ENCODE data around the gene AKAP10. TPM values are rescaled to one million over a fixed set of nuclear protein-coding genes. Genes with fewer than 3 reads are reported as not detected.
"Not testable (repeated sequence)": the region's sequence is repeated elsewhere in the genome, so short reads cannot be mapped to it uniquely, and the experiment has no call there.

Gene AKAP10
- total RNA-seq, 1 experiment from 2014 or later, result 20.2 TPM

DNA sequence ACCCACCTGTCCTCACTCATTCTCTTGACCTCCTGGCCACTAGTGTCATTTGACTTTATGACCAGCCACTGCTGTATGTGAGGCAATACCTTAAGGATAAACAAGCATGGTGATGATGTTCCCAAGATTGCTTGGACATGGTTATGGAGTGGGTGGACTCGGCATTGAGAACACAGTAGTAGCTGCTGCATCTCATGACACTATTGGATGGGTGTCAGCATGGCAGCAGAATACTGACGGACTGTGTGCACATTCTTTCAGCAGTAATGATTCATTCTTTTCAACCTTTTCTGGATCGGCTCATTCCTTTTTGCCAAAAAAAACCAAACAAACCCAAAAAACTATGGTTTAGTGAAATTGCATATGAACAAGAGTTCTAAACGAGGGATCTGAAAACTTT is 45.1 kb upstream of the AKAP10 start:
- Histone ChIP-seq H3K23ac (ENCODE audit: insufficient read length, low read depth, low read length) (no peak overlapping the region), H2BK20ac (ENCODE audit: low read depth, low read length, poor library complexity, severe bottlenecking) (no peak overlapping the region), H3K27ac (ENCODE audit: insufficient read length, low read depth, low read length) (no peak overlapping the region), H2AFZ (ENCODE audit: low read length) (no peak overlapping the region), H4K20me1 (ENCODE audit: control insufficient read depth, insufficient read depth, insufficient read length) (no peaks in the 10 kb centered on the region), H3K9ac (ENCODE audit: extremely low read depth, insufficient read length, low read length) (no peak overlapping the region), H4K5ac (ENCODE audit: insufficient read length, low read depth, low read length) (no peak overlapping the region), H3K4me2 (ENCODE audit: insufficient read depth, insufficient read length, low read length) (no peak overlapping the region), H3K27me3 (ENCODE audit: insufficient read depth, low read length) (no peaks in the 10 kb centered on the region), H3K4me1 (ENCODE audit: insufficient read depth, low read length) (no peaks in the 10 kb centered on the region), H2BK120ac (ENCODE audit: low read depth, low read length, poor library complexity, severe bottlenecking) (no peak overlapping the region), H3K79me2 (ENCODE audit: insufficient read depth, low read length) (no peaks in the 10 kb centered on the region), H3T11ph (ENCODE audit: low read length) (no peak overlapping the region), H2BK12ac (ENCODE audit: insufficient read length, low read depth, low read length) (no peak overlapping the region), H2AK5ac (ENCODE audit: insufficient read length, low read length) (no peak overlapping the region), H3K9me3 (ENCODE audit: control insufficient read depth, low read depth, low read length) (no peaks in the 10 kb centered on the region), H3K14ac (ENCODE audit: insufficient read depth, low read length) (no peak overlapping the region), H3K18ac (ENCODE audit: insufficient read length, low read depth, low read length) (no peak overlapping the region), H3K4ac (ENCODE audit: low read depth, low read length) (no peak overlapping the region), H3K56ac (ENCODE audit: insufficient read length, low read depth, low read length) (no peak overlapping the region), H4K91ac (ENCODE audit: insufficient read length, low read depth, low read length) (no peak overlapping the region), H3K23me2 (ENCODE audit: insufficient read length, low read depth, low read length, poor library complexity, severe bottlenecking) (no peaks in the 10 kb centered on the region), H4K8ac (replicated peaks; ENCODE audit: insufficient read length, low read depth, low read length) (no peak overlapping the region), H2BK5ac (ENCODE audit: insufficient read length, low read length) (no peak overlapping the region), H2BK15ac (ENCODE audit: low read depth, low read length) (no peak overlapping the region), H3K79me1 (ENCODE audit: insufficient read depth, low read depth, low read length, poor library complexity, severe bottlenecking) (no peaks in the 10 kb centered on the region)
- H3K27me3 Mint-ChIP-seq (ENCODE audit: low read depth), result no peaks in the 10 kb centered on the region
- no peaks in the 10 kb centered on the region for H3K9me3 Mint-ChIP-seq
- no peak for DNase-seq
- H3K27ac Mint-ChIP-seq, result no peak overlapping the region
- H3K36me3 Mint-ChIP-seq (ENCODE audit: insufficient read depth in 1 of 3, low read depth in 3 of 3), result peaks cover 0 to under 1% (median 0%) of the 10 kb centered on the region in 3 experiments; a peak in 1 of 7 replicates
- TF ChIP-seq, protein P1, sequence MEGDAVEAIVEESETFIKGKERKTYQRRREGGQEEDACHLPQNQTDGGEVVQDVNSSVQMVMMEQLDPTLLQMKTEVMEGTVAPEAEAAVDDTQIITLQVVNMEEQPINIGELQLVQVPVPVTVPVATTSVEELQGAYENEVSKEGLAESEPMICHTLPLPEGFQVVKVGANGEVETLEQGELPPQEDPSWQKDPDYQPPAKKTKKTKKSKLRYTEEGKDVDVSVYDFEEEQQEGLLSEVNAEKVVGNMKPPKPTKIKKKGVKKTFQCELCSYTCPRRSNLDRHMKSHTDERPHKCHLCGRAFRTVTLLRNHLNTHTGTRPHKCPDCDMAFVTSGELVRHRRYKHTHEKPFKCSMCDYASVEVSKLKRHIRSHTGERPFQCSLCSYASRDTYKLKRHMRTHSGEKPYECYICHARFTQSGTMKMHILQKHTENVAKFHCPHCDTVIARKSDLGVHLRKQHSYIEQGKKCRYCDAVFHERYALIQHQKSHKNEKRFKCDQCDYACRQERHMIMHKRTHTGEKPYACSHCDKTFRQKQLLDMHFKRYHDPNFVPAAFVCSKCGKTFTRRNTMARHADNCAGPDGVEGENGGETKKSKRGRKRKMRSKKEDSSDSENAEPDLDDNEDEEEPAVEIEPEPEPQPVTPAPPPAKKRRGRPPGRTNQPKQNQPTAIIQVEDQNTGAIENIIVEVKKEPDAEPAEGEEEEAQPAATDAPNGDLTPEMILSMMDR (conservative IDR thresholded peaks at IDR 0.05), result no peak
- H3K4me1 Mint-ChIP-seq, result no peaks in the 10 kb centered on the region
- no peak overlapping the region for H3K4me3 Mint-ChIP-seq
- no CpG with 5 or more reads among the region's 4 CpGs for WGBS (ENCODE audit: extremely low coverage, insufficient read length, low lambda C conversion rate)

DNA sequence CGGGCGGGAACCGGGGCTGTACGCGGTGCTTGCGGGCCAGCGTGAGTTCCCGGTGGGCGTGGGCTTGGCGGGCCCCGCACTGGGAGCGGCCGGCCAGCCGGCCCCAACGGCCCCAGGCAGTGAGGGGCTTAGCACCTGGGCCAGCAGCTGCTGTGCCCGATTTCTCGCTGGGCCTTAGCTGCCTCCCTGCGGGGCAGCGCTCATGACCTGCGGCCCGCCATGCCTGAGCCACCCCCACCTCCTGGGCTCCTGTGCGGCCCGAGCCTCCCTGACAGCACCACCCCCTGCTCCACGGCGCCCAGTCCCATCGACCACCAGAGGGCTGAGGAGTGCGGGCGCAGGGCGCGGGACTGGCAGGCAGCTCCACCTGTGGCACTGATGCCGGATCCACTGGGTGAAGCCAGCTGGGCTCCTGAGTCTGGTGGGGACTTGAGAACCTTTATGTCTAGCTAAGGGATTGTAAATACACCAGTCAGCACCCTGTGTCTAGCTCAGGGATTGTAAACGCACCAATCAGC is 38.9 kb upstream of the AKAP10 start:
- not testable (repeated sequence) for H3K27me3 Mint-ChIP-seq (ENCODE audit: low read depth); H3K18ac ChIP-seq (ENCODE audit: insufficient read length, low read depth, low read length); H3K56ac ChIP-seq (ENCODE audit: insufficient read length, low read depth, low read length); H2BK120ac ChIP-seq (ENCODE audit: low read depth, low read length, poor library complexity, severe bottlenecking); H4K8ac ChIP-seq (replicated peaks; ENCODE audit: insufficient read length, low read depth, low read length); H3K9ac ChIP-seq (ENCODE audit: extremely low read depth, insufficient read length, low read length); H3K27ac Mint-ChIP-seq; H3K14ac ChIP-seq (ENCODE audit: insufficient read depth, low read length); H3K4ac ChIP-seq (ENCODE audit: low read depth, low read length); H4K20me1 ChIP-seq (ENCODE audit: control insufficient read depth, insufficient read depth, insufficient read length); H3K9me3 ChIP-seq (ENCODE audit: control insufficient read depth, low read depth, low read length); H3K36me3 Mint-ChIP-seq (ENCODE audit: insufficient read depth in 1 of 3, low read depth in 3 of 3); H2BK5ac ChIP-seq (ENCODE audit: insufficient read length, low read length); H3K4me1 ChIP-seq (ENCODE audit: insufficient read depth, low read length); H3K4me2 ChIP-seq (ENCODE audit: insufficient read depth, insufficient read length, low read length); H2BK20ac ChIP-seq (ENCODE audit: low read depth, low read length, poor library complexity, severe bottlenecking); H4K91ac ChIP-seq (ENCODE audit: insufficient read length, low read depth, low read length); H3T11ph ChIP-seq (ENCODE audit: low read length); H3K4me3 Mint-ChIP-seq; H2AFZ ChIP-seq (ENCODE audit: low read length); H3K4me1 Mint-ChIP-seq; H4K5ac ChIP-seq (ENCODE audit: insufficient read length, low read depth, low read length); H2BK12ac ChIP-seq (ENCODE audit: insufficient read length, low read depth, low read length); H2AK5ac ChIP-seq (ENCODE audit: insufficient read length, low read length); H3K23me2 ChIP-seq (ENCODE audit: insufficient read length, low read depth, low read length, poor library complexity, severe bottlenecking); H3K27ac ChIP-seq (ENCODE audit: insufficient read length, low read depth, low read length); H3K9me3 Mint-ChIP-seq; H3K27me3 ChIP-seq (ENCODE audit: insufficient read depth, low read length); H3K23ac ChIP-seq (ENCODE audit: insufficient read length, low read depth, low read length); H3K79me2 ChIP-seq (ENCODE audit: insufficient read depth, low read length); H2BK15ac ChIP-seq (ENCODE audit: low read depth, low read length); H3K79me1 ChIP-seq (ENCODE audit: insufficient read depth, low read depth, low read length, poor library complexity, severe bottlenecking)
- WGBS (ENCODE audit: extremely low coverage, insufficient read length, low lambda C conversion rate), result no CpG with 5 or more reads among the region's 32 CpGs
- peak; percentile 42 for DNase-seq
